ENCODE measurements around the gene MYO1D.

GRCh38 chr17:32819787-32820186, 57.1 kb downstream of the MYO1D start:
- TF ChIP-seq CTCF (IDR thresholded peaks at IDR 0.05): no peak
- TF ChIP-seq POLR2A (IDR thresholded peaks at IDR 0.05): no peak
